Fibroblast of lung (primary cell): ENCODE data around the gene DGKZ. TPM values are rescaled to one million over a fixed set of nuclear protein-coding genes. Genes with fewer than 3 reads are reported as not detected.

Experiments
- DNase-seq, 2 donors: peaks; one replicate each; pipeline versions ENCODE4 v3.0.0 to v3.0.0-alpha.2; 2010; ENCODE audit warnings: low read depth in 2 of 2
- H2AFZ ChIP-seq: 2 replicates; pipeline ENCODE4 v1.5.1; 2012; ENCODE audit warnings: low read length, control low read depth, inconsistent platforms
- H3K27ac ChIP-seq: 2 replicates; pipeline ENCODE4 v1.5.1; 2011; ENCODE audit warnings: low read length, control low read depth; ENCODE audit not compliant: insufficient read depth
- H3K27me3 ChIP-seq: 2 replicates; pipeline ENCODE4 v1.5.1; 2011; ENCODE audit warnings: mild to moderate bottlenecking, low read length; ENCODE audit not compliant: control insufficient read depth, insufficient read depth
- H3K36me3 ChIP-seq: 2 replicates; pipeline ENCODE4 v1.5.1; 2011; ENCODE audit warnings: low read length; ENCODE audit not compliant: control insufficient read depth, insufficient read depth
- H3K4me1 ChIP-seq: 2 replicates; pipeline ENCODE4 v1.5.1; 2011; ENCODE audit warnings: low read length; ENCODE audit not compliant: control insufficient read depth, insufficient read depth; ENCODE audit errors: extremely low read depth
- H3K4me2 ChIP-seq: 2 replicates; pipeline ENCODE4 v1.5.1; 2011; ENCODE audit warnings: low read length, control low read depth; ENCODE audit not compliant: insufficient read depth; ENCODE audit errors: extremely low read depth
- H3K4me3 ChIP-seq, 4 experiments: fragments of 200-600 bp in 1 of 4; sonication (generic) in 1 of 4; replicated peaks in 1 of 4; 2 replicates each; pipeline ENCODE4 v1.5.1; 2011 to 2016; ENCODE audit warnings: low read length in 4 of 4, low read depth in 3 of 4, mild to moderate bottlenecking in 3 of 4, control low read depth in 2 of 4, inconsistent platforms in 1 of 4, mixed read lengths in 1 of 4; ENCODE audit not compliant: insufficient read depth in 1 of 4; ENCODE audit errors: control extremely low read depth in 1 of 4
- H3K79me2 ChIP-seq: 2 replicates; pipeline ENCODE4 v1.5.1; 2012; ENCODE audit warnings: mild to moderate bottlenecking, low read length, inconsistent platforms; ENCODE audit not compliant: control insufficient read depth, insufficient read depth
- H3K9ac ChIP-seq: 2 replicates; pipeline ENCODE4 v1.5.1; 2011; ENCODE audit warnings: mild to moderate bottlenecking, low read length, control low read depth; ENCODE audit not compliant: insufficient read depth
- H3K9me3 ChIP-seq: 2 replicates; pipeline ENCODE4 v1.5.1; 2012; ENCODE audit warnings: low read depth, low read length; ENCODE audit not compliant: control insufficient read depth, insufficient read depth
- H4K20me1 ChIP-seq: 2 replicates; pipeline ENCODE4 v1.5.1; 2011; ENCODE audit warnings: low read length; ENCODE audit not compliant: control insufficient read depth, insufficient read depth; ENCODE audit errors: extremely low read depth
- CTCF ChIP-seq, 2 donors: IDR thresholded peaks in 1 of 2; conservative IDR thresholded peaks in 1 of 2; 1 replicate in 1 of 2; 2 replicates in 1 of 2; pipeline ENCODE4 v1.5.1; 2011 to 2012; ENCODE audit warnings: low read length in 2 of 2, control low read depth in 1 of 2, inconsistent platforms in 1 of 2, low read depth in 1 of 2, mild to moderate bottlenecking in 1 of 2
- EZH2 ChIP-seq: IDR thresholded peaks from 2 replicates; pipeline ENCODE4 v1.5.1; 2012; ENCODE audit warnings: low read length, control low read depth, mild to moderate bottlenecking; ENCODE audit errors: missing control alignments
- polyA plus RNA-seq, 2 donors: library from polyadenylated mRNA; depleted of rRNA in 1 of 2; stranded (reverse) in 1 of 2; unstranded in 1 of 2; fragments of >200 nt; gene quantifications; 2 replicates each; pipeline ENCODE4 v1.2.1, GENCODE V29; 2011 to 2012; ENCODE audit warnings: missing spikeins in 1 of 2
- total RNA-seq: library from RNA; depleted of rRNA; stranded (reverse); fragments of >200 nt; gene quantifications from 2 replicates; pipeline ENCODE4 v1.2.1, GENCODE V29; 2014

DGKZ gene
- total and polyA plus RNA-seq, 2 donors (not counting 1 experiment from before 2014, with no cell fraction given) = 16.4 to 35.5 TPM

- no peak overlapping the region for H2AFZ ChIP-seq
- H3K27me3 ChIP-seq = peaks cover 29% of the 10 kb centered on the region
- H3K36me3 ChIP-seq = no peaks in the 10 kb centered on the region
- H3K79me2 ChIP-seq = no peaks in the 10 kb centered on the region
- no peaks in the 10 kb centered on the region for H4K20me1 ChIP-seq
- DNase-seq = no peak
- no peaks in the 10 kb centered on the region for H3K9me3 ChIP-seq
- no peak overlapping the region for H3K4me3 ChIP-seq
- H3K27ac ChIP-seq = no peak overlapping the region
- peaks cover 2% of the 10 kb centered on the region for H3K4me1 ChIP-seq
- H3K9ac ChIP-seq = no peak overlapping the region
- TF ChIP-seq CTCF (conservative IDR thresholded peaks at IDR 0.05 in 1 of 2, IDR thresholded peaks at IDR 0.05 in 1 of 2; ENCODE audit: low read depth in 1 of 2, low read length in 2 of 2) = no peak
- TF ChIP-seq EZH2 = no peak
- H3K4me2 ChIP-seq = no peak overlapping the region
Observed at GRCh38 chr11:46337626-46338345, 9.5 kb upstream of the DGKZ start.

GRCh38 chr11:46338636-46338987, 8.7 kb upstream of the DGKZ start:
- no peaks in the 10 kb centered on the region for H3K9me3 ChIP-seq
- peaks cover 23% of the 10 kb centered on the region for H3K27me3 ChIP-seq
- no peak overlapping the region for H3K9ac ChIP-seq
- H4K20me1 ChIP-seq = no peaks in the 10 kb centered on the region
- no peak overlapping the region for H2AFZ ChIP-seq
- H3K4me1 ChIP-seq = peaks cover 2% of the 10 kb centered on the region
- H3K79me2 ChIP-seq = no peaks in the 10 kb centered on the region
- no peak overlapping the region for H3K27ac ChIP-seq
- no peak overlapping the region for H3K4me3 ChIP-seq
- H3K36me3 ChIP-seq = no peaks in the 10 kb centered on the region
- DNase-seq = no peak
- no peak overlapping the region for H3K4me2 ChIP-seq
- TF ChIP-seq EZH2 = no peak

GRCh38 chr11:46338988-46339666, 8.1 kb upstream of the DGKZ start:
- no peaks in the 10 kb centered on the region for H3K36me3 ChIP-seq
- no peak overlapping the region for H3K4me3 ChIP-seq
- no peak overlapping the region for H3K4me2 ChIP-seq
- no peak overlapping the region for H3K9ac ChIP-seq
- no peak overlapping the region for H3K27ac ChIP-seq
- peaks cover 19% of the 10 kb centered on the region for H3K27me3 ChIP-seq
- H3K79me2 ChIP-seq = no peaks in the 10 kb centered on the region
- H3K4me1 ChIP-seq = peaks cover 2% of the 10 kb centered on the region
- DNase-seq = no peak
- H4K20me1 ChIP-seq = no peaks in the 10 kb centered on the region
- no peak overlapping the region for H2AFZ ChIP-seq
- TF ChIP-seq CTCF (conservative IDR thresholded peaks at IDR 0.05 in 1 of 2, IDR thresholded peaks at IDR 0.05 in 1 of 2; ENCODE audit: low read depth in 1 of 2, low read length in 2 of 2) (no peak), EZH2 (no peak)
- no peaks in the 10 kb centered on the region for H3K9me3 ChIP-seq
